SK-N-SH treated with all-trans-retinoic acid at 6 μM for 48 hours (cell line): Measurements from ENCODE around the gene LCMT1.

ENCODE experiments used
- ARNTL ChIP-seq: fragments of 450-650 bp; formaldehyde crosslinking; IDR thresholded peaks from 2 replicates; pipeline ENCODE4 v1.5.0; 2020; ENCODE audit warnings: low read depth, mild to moderate bottlenecking, moderate library complexity, borderline replicate concordance
- CSDC2 ChIP-seq: fragments of 250-450 bp; sonication (Bioruptor Pico); IDR thresholded peaks from 2 replicates; pipeline ENCODE4 v1.5.0; 2020; ENCODE audit warnings: mild to moderate bottlenecking, moderate library complexity
- PPARA ChIP-seq: fragments of 250-450 bp; sonication (Bioruptor Pico); IDR thresholded peaks from 2 replicates; pipeline ENCODE4 v1.5.0; 2020; ENCODE audit warnings: mild to moderate bottlenecking, borderline replicate concordance
- RARB ChIP-seq: fragments of 250-450 bp; sonication (Bioruptor Pico); IDR thresholded peaks from 2 replicates; pipeline ENCODE4 v1.8.0; 2021; ENCODE audit warnings: mild to moderate bottlenecking, moderate library complexity
- SNAI2 ChIP-seq: fragments of 250-450 bp; sonication (Bioruptor Pico); IDR thresholded peaks from 2 replicates; pipeline ENCODE4 v1.5.0; 2020; ENCODE audit warnings: mild to moderate bottlenecking, moderate library complexity
- TCF4 ChIP-seq: fragments of 250-450 bp; sonication (Bioruptor Pico); IDR thresholded peaks from 2 replicates; pipeline ENCODE4 v1.8.0; 2021; ENCODE audit warnings: mild to moderate bottlenecking, moderate library complexity, borderline replicate concordance
- ZFP3 ChIP-seq: fragments of 250-450 bp; sonication (Bioruptor Pico); IDR thresholded peaks from 2 replicates; pipeline ENCODE4 v1.5.0; 2020; ENCODE audit warnings: mild to moderate bottlenecking, moderate library complexity
- ZFP30 ChIP-seq: fragments of 450-650 bp; formaldehyde crosslinking; IDR thresholded peaks from 2 replicates; pipeline ENCODE4 v1.5.0; 2022; ENCODE audit warnings: mild to moderate bottlenecking, moderate library complexity
- ZNF70 ChIP-seq: fragments of 450-650 bp; formaldehyde crosslinking; IDR thresholded peaks from 2 replicates; pipeline ENCODE4 v1.5.0; 2020; ENCODE audit warnings: mild to moderate bottlenecking, moderate library complexity
- TF ChIP-seq, protein P1 (sequence below): fragments of 250-450 bp; sonication (Bioruptor Pico); IDR thresholded peaks from 2 replicates; pipeline ENCODE4 v1.8.0; 2020; ENCODE audit warnings: mild to moderate bottlenecking, moderate library complexity, borderline replicate concordance
- TF ChIP-seq, protein P2 (sequence below): fragments of 250-450 bp; sonication (Bioruptor Pico); IDR thresholded peaks from 2 replicates; pipeline ENCODE4 v1.5.1; 2021; ENCODE audit warnings: mild to moderate bottlenecking, moderate library complexity
- TF ChIP-seq, protein P3 (sequence below): fragments of 250-450 bp; sonication (Bioruptor Pico); IDR thresholded peaks from 2 replicates; pipeline ENCODE4 v1.5.0; 2020; ENCODE audit warnings: mild to moderate bottlenecking, moderate library complexity

DNA sequence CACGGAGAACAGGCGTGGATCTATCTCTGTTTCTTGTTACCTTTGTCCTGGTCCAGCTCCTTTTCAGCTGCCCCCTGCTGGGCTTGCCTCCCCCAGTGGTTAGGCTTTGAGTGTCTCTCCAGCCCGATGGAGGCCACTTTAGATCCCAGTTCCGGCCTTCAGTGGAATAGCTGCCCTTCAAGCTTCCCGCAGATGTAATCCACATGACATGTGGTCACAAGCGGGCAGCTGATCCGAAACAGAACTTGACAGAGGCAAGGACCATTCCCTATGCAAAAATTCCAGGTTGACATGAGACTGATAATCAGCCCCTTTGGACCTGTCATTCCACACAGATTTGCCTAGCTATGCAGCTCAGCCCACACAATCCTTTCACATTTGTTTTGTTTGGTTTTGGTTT, 64.6 kb downstream of the LCMT1 start:
- TF ChIP-seq ZFP30 (CRISPR knock-in tag) (no peak), CSDC2 (CRISPR knock-in tag) (no peak), ZFP3 (CRISPR knock-in tag) (no peak), SNAI2 (CRISPR knock-in tag) (no peak), ZNF70 (CRISPR knock-in tag) (no peak), TCF4 (CRISPR knock-in tag) (no peak), ARNTL (CRISPR knock-in tag) (no peak), RARB (CRISPR knock-in tag) (no peak), PPARA (CRISPR knock-in tag) (no peak)
- TF ChIP-seq, protein P1, sequence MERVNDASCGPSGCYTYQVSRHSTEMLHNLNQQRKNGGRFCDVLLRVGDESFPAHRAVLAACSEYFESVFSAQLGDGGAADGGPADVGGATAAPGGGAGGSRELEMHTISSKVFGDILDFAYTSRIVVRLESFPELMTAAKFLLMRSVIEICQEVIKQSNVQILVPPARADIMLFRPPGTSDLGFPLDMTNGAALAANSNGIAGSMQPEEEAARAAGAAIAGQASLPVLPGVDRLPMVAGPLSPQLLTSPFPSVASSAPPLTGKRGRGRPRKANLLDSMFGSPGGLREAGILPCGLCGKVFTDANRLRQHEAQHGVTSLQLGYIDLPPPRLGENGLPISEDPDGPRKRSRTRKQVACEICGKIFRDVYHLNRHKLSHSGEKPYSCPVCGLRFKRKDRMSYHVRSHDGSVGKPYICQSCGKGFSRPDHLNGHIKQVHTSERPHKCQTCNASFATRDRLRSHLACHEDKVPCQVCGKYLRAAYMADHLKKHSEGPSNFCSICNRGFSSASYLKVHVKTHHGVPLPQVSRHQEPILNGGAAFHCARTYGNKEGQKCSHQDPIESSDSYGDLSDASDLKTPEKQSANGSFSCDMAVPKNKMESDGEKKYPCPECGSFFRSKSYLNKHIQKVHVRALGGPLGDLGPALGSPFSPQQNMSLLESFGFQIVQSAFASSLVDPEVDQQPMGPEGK, result no peak
- TF ChIP-seq, protein P2, sequence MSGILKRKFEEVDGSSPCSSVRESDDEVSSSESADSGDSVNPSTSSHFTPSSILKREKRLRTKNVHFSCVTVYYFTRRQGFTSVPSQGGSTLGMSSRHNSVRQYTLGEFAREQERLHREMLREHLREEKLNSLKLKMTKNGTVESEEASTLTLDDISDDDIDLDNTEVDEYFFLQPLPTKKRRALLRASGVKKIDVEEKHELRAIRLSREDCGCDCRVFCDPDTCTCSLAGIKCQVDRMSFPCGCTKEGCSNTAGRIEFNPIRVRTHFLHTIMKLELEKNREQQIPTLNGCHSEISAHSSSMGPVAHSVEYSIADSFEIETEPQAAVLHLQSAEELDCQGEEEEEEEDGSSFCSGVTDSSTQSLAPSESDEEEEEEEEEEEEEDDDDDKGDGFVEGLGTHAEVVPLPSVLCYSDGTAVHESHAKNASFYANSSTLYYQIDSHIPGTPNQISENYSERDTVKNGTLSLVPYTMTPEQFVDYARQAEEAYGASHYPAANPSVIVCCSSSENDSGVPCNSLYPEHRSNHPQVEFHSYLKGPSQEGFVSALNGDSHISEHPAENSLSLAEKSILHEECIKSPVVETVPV (CRISPR knock-in tag), result no peak
- TF ChIP-seq, protein P3, sequence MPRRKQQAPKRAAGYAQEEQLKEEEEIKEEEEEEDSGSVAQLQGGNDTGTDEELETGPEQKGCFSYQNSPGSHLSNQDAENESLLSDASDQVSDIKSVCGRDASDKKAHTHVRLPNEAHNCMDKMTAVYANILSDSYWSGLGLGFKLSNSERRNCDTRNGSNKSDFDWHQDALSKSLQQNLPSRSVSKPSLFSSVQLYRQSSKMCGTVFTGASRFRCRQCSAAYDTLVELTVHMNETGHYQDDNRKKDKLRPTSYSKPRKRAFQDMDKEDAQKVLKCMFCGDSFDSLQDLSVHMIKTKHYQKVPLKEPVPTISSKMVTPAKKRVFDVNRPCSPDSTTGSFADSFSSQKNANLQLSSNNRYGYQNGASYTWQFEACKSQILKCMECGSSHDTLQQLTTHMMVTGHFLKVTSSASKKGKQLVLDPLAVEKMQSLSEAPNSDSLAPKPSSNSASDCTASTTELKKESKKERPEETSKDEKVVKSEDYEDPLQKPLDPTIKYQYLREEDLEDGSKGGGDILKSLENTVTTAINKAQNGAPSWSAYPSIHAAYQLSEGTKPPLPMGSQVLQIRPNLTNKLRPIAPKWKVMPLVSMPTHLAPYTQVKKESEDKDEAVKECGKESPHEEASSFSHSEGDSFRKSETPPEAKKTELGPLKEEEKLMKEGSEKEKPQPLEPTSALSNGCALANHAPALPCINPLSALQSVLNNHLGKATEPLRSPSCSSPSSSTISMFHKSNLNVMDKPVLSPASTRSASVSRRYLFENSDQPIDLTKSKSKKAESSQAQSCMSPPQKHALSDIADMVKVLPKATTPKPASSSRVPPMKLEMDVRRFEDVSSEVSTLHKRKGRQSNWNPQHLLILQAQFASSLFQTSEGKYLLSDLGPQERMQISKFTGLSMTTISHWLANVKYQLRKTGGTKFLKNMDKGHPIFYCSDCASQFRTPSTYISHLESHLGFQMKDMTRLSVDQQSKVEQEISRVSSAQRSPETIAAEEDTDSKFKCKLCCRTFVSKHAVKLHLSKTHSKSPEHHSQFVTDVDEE (CRISPR knock-in tag), result no peak
